ENCODE data around the gene LBR.

LBR gene

GRCh38 chr1:225446595-225446960 is 18.7 kb upstream of the LBR start:
- DNase-seq (ENCODE audit: low spot score): no peak

GRCh38 chr1:225445639-225446594 is 18.1 kb upstream of the LBR start:
- DNase-seq (ENCODE audit: low spot score): no peak

- no peak for DNase-seq (ENCODE audit: low spot score)
Observed at GRCh38 chr1:225442123-225442505, 14.3 kb upstream of the LBR start.

GRCh38 chr1:225441314-225442122 is 13.7 kb upstream of the LBR start:
- DNase-seq (ENCODE audit: low spot score): no peak

GRCh38 chr1:225440380-225441221 is 12.8 kb upstream of the LBR start:
- DNase-seq (ENCODE audit: low spot score): no peak

- DNase-seq (ENCODE audit: low spot score): no peak
Observed at GRCh38 chr1:225437710-225438437, 10.0 kb upstream of the LBR start.

- no peak for DNase-seq (ENCODE audit: low spot score)
Observed at GRCh38 chr1:225435957-225436392, 8.1 kb upstream of the LBR start.

GRCh38 chr1:225435487-225435886 is 7.6 kb upstream of the LBR start:
- peak; percentile 35 for DNase-seq (ENCODE audit: low spot score)

GRCh38 chr1:225435076-225435475 is 7.2 kb upstream of the LBR start:
- DNase-seq (ENCODE audit: low spot score): no peak

- DNase-seq (ENCODE audit: low spot score): no peak
Observed at GRCh38 chr1:225434046-225434445, 6.2 kb upstream of the LBR start.

GRCh38 chr1:225431081-225431863 is 3.4 kb upstream of the LBR start:
- DNase-seq (ENCODE audit: low spot score): no peak

- DNase-seq (ENCODE audit: low spot score): no peak
Observed at GRCh38 chr1:225430301-225430700, 2.5 kb upstream of the LBR start.

GRCh38 chr1:225428881-225429455 is 1.1 kb upstream of the LBR start:
- DNase-seq (ENCODE audit: low spot score): no peak

- peak; percentile 91 for DNase-seq (ENCODE audit: low spot score)
Observed at GRCh38 chr1:225428068-225428880, 436 bp upstream of the LBR start.

- no peak for DNase-seq (ENCODE audit: low spot score)
Observed at GRCh38 chr1:225426395-225427234, 1.2 kb downstream of the LBR start.

- no peak for DNase-seq (ENCODE audit: low spot score)
Observed at GRCh38 chr1:225425201-225425786, 2.5 kb downstream of the LBR start.

GRCh38 chr1:225424562-225425200 is 3.2 kb downstream of the LBR start:
- DNase-seq (ENCODE audit: low spot score): no peak

Measured in SK-N-DZ (cell line).